MM.1S (cell line): ENCODE results near the gene C1orf116.

Experiments used
- DNase-seq: peaks from one replicate; pipeline ENCODE4 v3.0.0-alpha.2; 2015
- H2AFZ ChIP-seq: fragments of 300-600 bp; sonication (generic); 2 replicates; pipeline ENCODE4 v1.6.0; 2016; ENCODE audit warnings: antibody characterized with exemption, low read length
- H3F3A ChIP-seq: fragments of 300-600 bp; sonication (generic); 2 replicates; pipeline ENCODE4 v1.6.1; 2016; ENCODE audit warnings: mild to moderate bottlenecking, antibody characterized with exemption, low read length, moderate library complexity, mixed read lengths; ENCODE audit not compliant: insufficient read depth
- H3K27ac ChIP-seq: fragments of 300-600 bp; sonication (generic); 2 replicates; pipeline ENCODE4 v1.5.1; 2016; ENCODE audit warnings: mild to moderate bottlenecking, low read length
- H3K27me3 ChIP-seq: fragments of 300-600 bp; sonication (generic); replicated peaks from 2 replicates; pipeline ENCODE4 v1.6.0; 2016; ENCODE audit warnings: low read length; ENCODE audit not compliant: insufficient read depth
- H3K36me3 ChIP-seq: fragments of 300-600 bp; sonication (generic); replicated peaks from 2 replicates; pipeline ENCODE4 v1.6.1; 2016; ENCODE audit warnings: mild to moderate bottlenecking, low read length, mixed read lengths; ENCODE audit not compliant: insufficient read depth
- H3K4me1 ChIP-seq: fragments of 300-600 bp; sonication (generic); 2 replicates; pipeline ENCODE4 v1.6.1; 2016; ENCODE audit warnings: low read length, mixed read lengths
- H3K4me2 ChIP-seq: fragments of 300-600 bp; sonication (generic); 2 replicates; pipeline ENCODE4 v1.6.0; 2016; ENCODE audit warnings: low read depth, low read length
- H3K4me3 ChIP-seq: fragments of 300-600 bp; sonication (generic); 2 replicates; pipeline ENCODE4 v1.5.1; 2016; ENCODE audit warnings: low read length, mixed read lengths
- H3K79me2 ChIP-seq: fragments of 300-600 bp; sonication (generic); 2 replicates; pipeline ENCODE4 v1.6.1; 2016; ENCODE audit warnings: mixed run types, low read length, mixed read lengths
- H3K9ac ChIP-seq: fragments of 300-600 bp; sonication (generic); 2 replicates; pipeline ENCODE4 v1.6.1; 2016; ENCODE audit warnings: low read length, mixed read lengths
- H3K9me2 ChIP-seq: fragments of 300-600 bp; sonication (generic); replicated peaks from 2 replicates; pipeline ENCODE4 v1.6.1; 2016; ENCODE audit warnings: mild to moderate bottlenecking, low read length, mixed read lengths; ENCODE audit not compliant: insufficient read depth
- H3K9me3 ChIP-seq: fragments of 300-600 bp; sonication (generic); replicated peaks from 2 replicates; pipeline ENCODE4 v1.6.1; 2016; ENCODE audit warnings: mild to moderate bottlenecking, low read length, mixed read lengths; ENCODE audit not compliant: insufficient read depth
- H4K20me1 ChIP-seq: fragments of 300-600 bp; sonication (generic); 2 replicates; pipeline ENCODE4 v1.6.1; 2016; ENCODE audit warnings: mild to moderate bottlenecking, low read length, moderate library complexity, mixed read lengths; ENCODE audit not compliant: insufficient read depth
- EZH2 ChIP-seq: fragments of 300-600 bp; sonication (generic); optimal IDR thresholded peaks from 2 replicates; pipeline ENCODE3; 2017; ENCODE audit warnings: low read depth, mild to moderate bottlenecking, antibody characterized with exemption, low read length, mixed read lengths
- EZH2phosphoT487 ChIP-seq: fragments of 300-600 bp; sonication (generic); IDR thresholded peaks from 2 replicates; pipeline ENCODE4 v1.6.1; 2018; ENCODE audit warnings: antibody characterized with exemption, low read length
- TF ChIP-seq, protein P1 (sequence below): fragments of 300-600 bp; sonication (generic); IDR thresholded peaks from 2 replicates; pipeline ENCODE4 v1.5.1; 2016; ENCODE audit warnings: antibody characterized with exemption, low read length, mixed read lengths

Gene C1orf116

DNA sequence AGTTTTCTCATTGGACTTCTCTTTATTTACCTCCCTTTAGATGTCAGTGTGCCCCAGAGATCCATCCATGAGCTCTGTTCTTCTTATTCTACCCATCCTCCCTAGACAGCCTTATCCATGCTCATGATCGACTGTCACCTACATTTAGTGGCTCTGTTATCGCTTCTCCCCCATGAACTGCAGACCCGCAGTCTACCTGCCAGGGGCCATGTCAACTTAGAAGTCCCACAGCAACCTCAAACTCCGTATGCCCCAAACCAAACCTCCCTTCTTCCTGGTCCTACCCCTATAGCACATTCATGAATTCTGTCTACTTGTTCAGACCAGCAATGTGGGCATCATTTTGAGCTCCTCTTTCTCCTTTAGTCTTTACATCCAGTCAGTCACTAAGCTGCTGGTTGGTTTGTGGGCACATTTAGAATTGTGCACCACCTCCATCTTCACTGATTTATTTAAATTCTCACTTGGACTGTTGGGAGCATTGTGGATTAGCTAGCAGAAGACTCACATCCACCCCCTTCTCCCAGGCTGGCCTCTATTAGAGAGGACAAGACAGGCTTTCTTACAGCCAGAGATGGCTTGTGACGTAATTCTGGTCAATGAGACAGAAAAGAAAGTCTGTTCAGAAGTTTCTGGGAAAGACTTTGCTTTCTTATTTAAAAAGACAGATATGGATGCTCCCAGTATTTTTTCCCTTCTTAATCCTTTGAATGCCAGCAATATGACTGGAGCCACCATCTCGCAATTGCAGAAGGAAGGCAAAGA, 19.1 kb downstream of the C1orf116 start:
- Histone ChIP-seq H3K36me3 (no peaks in the 10 kb centered on the region), H2AFZ (no peak overlapping the region), H3K9me3 (no peaks in the 10 kb centered on the region), H3K4me1 (no peaks in the 10 kb centered on the region), H3K27me3 (peaks cover 8% of the 10 kb centered on the region; the same call in 1 of the 2 replicates), H4K20me1 (no peaks in the 10 kb centered on the region), H3K9ac (no peak overlapping the region), H3F3A (no peaks in the 10 kb centered on the region), H3K4me3 (no peak overlapping the region), H3K79me2 (no peaks in the 10 kb centered on the region), H3K27ac (no peak overlapping the region), H3K4me2 (no peak overlapping the region), H3K9me2 (no peaks in the 10 kb centered on the region)
- DNase-seq = no peak
- TF ChIP-seq, protein P1, sequence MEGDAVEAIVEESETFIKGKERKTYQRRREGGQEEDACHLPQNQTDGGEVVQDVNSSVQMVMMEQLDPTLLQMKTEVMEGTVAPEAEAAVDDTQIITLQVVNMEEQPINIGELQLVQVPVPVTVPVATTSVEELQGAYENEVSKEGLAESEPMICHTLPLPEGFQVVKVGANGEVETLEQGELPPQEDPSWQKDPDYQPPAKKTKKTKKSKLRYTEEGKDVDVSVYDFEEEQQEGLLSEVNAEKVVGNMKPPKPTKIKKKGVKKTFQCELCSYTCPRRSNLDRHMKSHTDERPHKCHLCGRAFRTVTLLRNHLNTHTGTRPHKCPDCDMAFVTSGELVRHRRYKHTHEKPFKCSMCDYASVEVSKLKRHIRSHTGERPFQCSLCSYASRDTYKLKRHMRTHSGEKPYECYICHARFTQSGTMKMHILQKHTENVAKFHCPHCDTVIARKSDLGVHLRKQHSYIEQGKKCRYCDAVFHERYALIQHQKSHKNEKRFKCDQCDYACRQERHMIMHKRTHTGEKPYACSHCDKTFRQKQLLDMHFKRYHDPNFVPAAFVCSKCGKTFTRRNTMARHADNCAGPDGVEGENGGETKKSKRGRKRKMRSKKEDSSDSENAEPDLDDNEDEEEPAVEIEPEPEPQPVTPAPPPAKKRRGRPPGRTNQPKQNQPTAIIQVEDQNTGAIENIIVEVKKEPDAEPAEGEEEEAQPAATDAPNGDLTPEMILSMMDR = no peak
- TF ChIP-seq EZH2phosphoT487 = no peak
- no peak for TF ChIP-seq EZH2

DNA sequence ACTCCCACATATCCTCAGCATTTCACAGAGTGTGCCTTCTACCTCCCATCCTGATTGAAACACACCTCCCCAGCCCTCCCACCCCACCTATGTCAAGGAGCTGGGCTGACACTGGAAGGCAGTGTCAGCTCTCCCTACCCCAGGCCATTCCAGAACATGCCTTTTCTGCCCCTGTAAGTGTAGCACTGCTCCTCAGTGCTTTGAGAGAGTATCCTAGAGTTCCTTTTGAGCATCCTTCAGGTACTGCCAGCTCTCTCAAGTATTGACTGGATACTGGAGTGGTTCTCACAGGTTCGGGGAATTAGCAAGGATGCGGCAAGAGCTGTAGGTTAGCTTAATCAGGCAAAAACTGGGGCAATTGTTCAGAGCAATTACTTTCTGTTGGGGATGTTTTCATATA, 21.8 kb downstream of the C1orf116 start:
- no peaks in the 10 kb centered on the region for H3K36me3 ChIP-seq
- no peak overlapping the region for H3K4me2 ChIP-seq
- H3K9ac ChIP-seq = no peak overlapping the region
- H4K20me1 ChIP-seq = no peaks in the 10 kb centered on the region
- peaks cover 8% of the 10 kb centered on the region; the same call in 1 of the 2 replicates for H3K27me3 ChIP-seq
- no peak overlapping the region for H3K4me3 ChIP-seq
- no peaks in the 10 kb centered on the region for H3F3A ChIP-seq
- DNase-seq = no peak
- no peaks in the 10 kb centered on the region for H3K79me2 ChIP-seq
- no peaks in the 10 kb centered on the region for H3K4me1 ChIP-seq
- TF ChIP-seq EZH2phosphoT487 (no peak), EZH2 (no peak)
- TF ChIP-seq, protein P1 = no peak
- H3K9me3 ChIP-seq = no peaks in the 10 kb centered on the region
- no peak overlapping the region for H3K27ac ChIP-seq
- no peak overlapping the region for H2AFZ ChIP-seq
- no peaks in the 10 kb centered on the region for H3K9me2 ChIP-seq

DNA sequence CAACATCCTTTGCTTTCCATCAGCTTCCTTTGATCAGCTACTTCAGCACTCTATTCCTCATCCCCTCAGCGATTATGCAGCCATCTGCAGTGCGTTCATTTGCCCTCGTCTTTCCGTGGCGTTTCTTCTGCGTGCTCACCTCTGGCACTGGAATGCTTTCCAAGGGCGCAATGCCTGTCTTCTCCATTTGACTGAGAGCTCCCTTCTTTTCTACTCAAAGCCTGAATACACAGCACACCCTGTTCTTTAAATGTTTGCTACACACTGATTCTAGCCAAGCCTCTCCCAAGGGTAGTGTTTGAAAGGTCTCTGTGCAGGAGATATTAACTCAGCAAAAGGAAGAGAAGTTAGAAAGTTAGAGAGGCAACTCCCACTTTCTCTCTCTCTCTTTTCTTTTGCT, 22.6 kb downstream of the C1orf116 start:
- TF ChIP-seq EZH2 (no peak), EZH2phosphoT487 (no peak)
- TF ChIP-seq, protein P1 = no peak
- H3K79me2 ChIP-seq = no peaks in the 10 kb centered on the region
- no peaks in the 10 kb centered on the region for H3K9me2 ChIP-seq
- H3K9me3 ChIP-seq = no peaks in the 10 kb centered on the region
- H4K20me1 ChIP-seq = no peaks in the 10 kb centered on the region
- H3K27ac ChIP-seq = no peak overlapping the region
- H3K4me2 ChIP-seq = no peak overlapping the region
- H3K4me1 ChIP-seq = no peaks in the 10 kb centered on the region
- no peak overlapping the region for H2AFZ ChIP-seq
- H3K4me3 ChIP-seq = no peak overlapping the region
- no peak for DNase-seq
- H3K36me3 ChIP-seq = no peaks in the 10 kb centered on the region
- no peak overlapping the region for H3K9ac ChIP-seq
- no peaks in the 10 kb centered on the region for H3F3A ChIP-seq
- H3K27me3 ChIP-seq = peaks cover 8% of the 10 kb centered on the region; the same call in 1 of the 2 replicates
